Vagina (tissue), 2 donors: ENCODE measurements around the gene SLC7A8.

Source experiments
- CTCF ChIP-seq, 3 experiments: fragments of 450-650 bp in 2 of 3; fragments of 200-600 bp in 1 of 3; sonication (generic) in 1 of 3; IDR thresholded peaks; one replicate each; pipeline ENCODE4 v1.5.1; 2017 to 2019; ENCODE audit warnings: antibody characterized with exemption in 3 of 3, mild to moderate bottlenecking in 2 of 3, moderate library complexity in 2 of 3
- POLR2A ChIP-seq, 2 donors: fragments of 450-650 bp; IDR thresholded peaks; one replicate each; pipeline ENCODE4 v1.6.1; 2017; ENCODE audit warnings: antibody characterized with exemption in 2 of 2, mild to moderate bottlenecking in 2 of 2, moderate library complexity in 2 of 2
- POLR2AphosphoS5 ChIP-seq, 2 donors: sonication (generic); formaldehyde crosslinking; IDR thresholded peaks; one replicate each; pipeline ENCODE4 v1.9.0; 2017; ENCODE audit warnings: antibody characterized with exemption in 2 of 2, mild to moderate bottlenecking in 2 of 2, low read depth in 1 of 2; ENCODE audit not compliant: insufficient read depth in 1 of 2

GRCh38 chr14:23114669-23115038 lies 68.8 kb downstream of the SLC7A8 start:
- TF ChIP-seq CTCF (IDR thresholded peaks at IDR 0.05), result no peak
- TF ChIP-seq POLR2A (IDR thresholded peaks at IDR 0.05), result no peak
- no peak for TF ChIP-seq POLR2AphosphoS5 (IDR thresholded peaks at IDR 0.05; ENCODE audit: insufficient read depth in 1 of 2, low read depth in 1 of 2)
